IMR-90 (cell line): ENCODE measurements around the gene PGRMC1.

Experiments used
- CEBPB ChIP-seq: IDR thresholded peaks from 2 replicates; pipeline ENCODE4 v1.6.1; 2012; ENCODE audit warnings: low read depth, low read length, improper control_type of control experiment
- CHD1 ChIP-seq: IDR thresholded peaks from 2 replicates; pipeline ENCODE4 v1.6.1; 2012; ENCODE audit warnings: low read depth, low read length, improper control_type of control experiment
- FOS ChIP-seq: fragments of 150-350 bp; IDR thresholded peaks from 2 replicates; pipeline ENCODE4 v1.6.1; 2016; ENCODE audit warnings: low read depth, low read length
- MAFK ChIP-seq: IDR thresholded peaks from 2 replicates; pipeline ENCODE4 v1.6.1; 2012; ENCODE audit warnings: low read depth, low read length, improper control_type of control experiment
- POLR2A ChIP-seq: IDR thresholded peaks from 2 replicates; pipeline ENCODE4 v1.6.1; 2012; ENCODE audit warnings: mild to moderate bottlenecking, low read depth, low read length
- RAD21 ChIP-seq: IDR thresholded peaks from 2 replicates; pipeline ENCODE4 v1.6.1; 2012; ENCODE audit warnings: low read length, improper control_type of control experiment
- SMC3 ChIP-seq: fragments of 150-350 bp; IDR thresholded peaks from 2 replicates; pipeline ENCODE4 v1.6.1; 2016; ENCODE audit warnings: low read depth, mild to moderate bottlenecking, antibody characterized with exemption, low read length, moderate library complexity
- TF ChIP-seq, protein P1 (sequence below): conservative IDR thresholded peaks from 2 replicates; pipeline ENCODE4 v1.5.1; 2012; ENCODE audit warnings: mild to moderate bottlenecking, low read depth, low read length, improper control_type of control experiment
- TF ChIP-seq, protein P2 (sequence below): fragments of 150-350 bp; IDR thresholded peaks from 2 replicates; pipeline ENCODE4 v1.6.1; 2017; ENCODE audit warnings: mild to moderate bottlenecking, antibody characterized with exemption, low read length, low read depth

DNA sequence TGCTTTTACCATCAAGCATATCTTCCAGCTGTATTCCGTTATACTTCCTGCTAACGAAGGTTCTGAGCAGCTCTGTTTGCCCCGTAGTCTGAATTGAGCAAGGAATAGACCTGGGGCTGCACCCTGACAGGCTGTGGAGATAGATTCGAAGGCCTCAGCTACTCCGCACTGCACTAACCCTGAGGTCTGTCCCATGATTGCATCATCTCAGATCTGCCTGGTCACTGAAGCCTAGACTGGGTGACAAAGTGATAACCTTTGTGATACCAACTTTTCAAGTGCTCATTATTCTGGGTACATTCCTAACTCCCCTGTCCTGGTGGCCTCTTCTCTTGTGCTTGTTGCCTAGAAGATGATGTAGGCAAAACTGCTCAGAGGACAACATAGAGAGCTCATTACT, 29.9 kb upstream of the PGRMC1 start:
- TF ChIP-seq, protein P1, sequence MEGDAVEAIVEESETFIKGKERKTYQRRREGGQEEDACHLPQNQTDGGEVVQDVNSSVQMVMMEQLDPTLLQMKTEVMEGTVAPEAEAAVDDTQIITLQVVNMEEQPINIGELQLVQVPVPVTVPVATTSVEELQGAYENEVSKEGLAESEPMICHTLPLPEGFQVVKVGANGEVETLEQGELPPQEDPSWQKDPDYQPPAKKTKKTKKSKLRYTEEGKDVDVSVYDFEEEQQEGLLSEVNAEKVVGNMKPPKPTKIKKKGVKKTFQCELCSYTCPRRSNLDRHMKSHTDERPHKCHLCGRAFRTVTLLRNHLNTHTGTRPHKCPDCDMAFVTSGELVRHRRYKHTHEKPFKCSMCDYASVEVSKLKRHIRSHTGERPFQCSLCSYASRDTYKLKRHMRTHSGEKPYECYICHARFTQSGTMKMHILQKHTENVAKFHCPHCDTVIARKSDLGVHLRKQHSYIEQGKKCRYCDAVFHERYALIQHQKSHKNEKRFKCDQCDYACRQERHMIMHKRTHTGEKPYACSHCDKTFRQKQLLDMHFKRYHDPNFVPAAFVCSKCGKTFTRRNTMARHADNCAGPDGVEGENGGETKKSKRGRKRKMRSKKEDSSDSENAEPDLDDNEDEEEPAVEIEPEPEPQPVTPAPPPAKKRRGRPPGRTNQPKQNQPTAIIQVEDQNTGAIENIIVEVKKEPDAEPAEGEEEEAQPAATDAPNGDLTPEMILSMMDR: no peak
- no peak for TF ChIP-seq POLR2A
- no peak for TF ChIP-seq SMC3
- TF ChIP-seq, protein P2, sequence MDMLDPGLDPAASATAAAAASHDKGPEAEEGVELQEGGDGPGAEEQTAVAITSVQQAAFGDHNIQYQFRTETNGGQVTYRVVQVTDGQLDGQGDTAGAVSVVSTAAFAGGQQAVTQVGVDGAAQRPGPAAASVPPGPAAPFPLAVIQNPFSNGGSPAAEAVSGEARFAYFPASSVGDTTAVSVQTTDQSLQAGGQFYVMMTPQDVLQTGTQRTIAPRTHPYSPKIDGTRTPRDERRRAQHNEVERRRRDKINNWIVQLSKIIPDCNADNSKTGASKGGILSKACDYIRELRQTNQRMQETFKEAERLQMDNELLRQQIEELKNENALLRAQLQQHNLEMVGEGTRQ: no peak
- no peak for TF ChIP-seq CHD1
- 0 out of 2 replicates have a peak, but pooled peaks have one; percentile 37 for TF ChIP-seq CEBPB
- no peak for TF ChIP-seq MAFK
- TF ChIP-seq RAD21: no peak
- TF ChIP-seq FOS: no peak
